HG03342 (cell line): ENCODE measurements around the gene PPL.

Experiments
- ATAC-seq: cut with Tn5 transposase; IDR thresholded peaks from one replicate; pipeline ENCODE4 v1.9.1; 2021; ENCODE audit warnings: mild to moderate bottlenecking, moderate library complexity; ENCODE audit not compliant: unreplicated experiment

PPL gene

DNA sequence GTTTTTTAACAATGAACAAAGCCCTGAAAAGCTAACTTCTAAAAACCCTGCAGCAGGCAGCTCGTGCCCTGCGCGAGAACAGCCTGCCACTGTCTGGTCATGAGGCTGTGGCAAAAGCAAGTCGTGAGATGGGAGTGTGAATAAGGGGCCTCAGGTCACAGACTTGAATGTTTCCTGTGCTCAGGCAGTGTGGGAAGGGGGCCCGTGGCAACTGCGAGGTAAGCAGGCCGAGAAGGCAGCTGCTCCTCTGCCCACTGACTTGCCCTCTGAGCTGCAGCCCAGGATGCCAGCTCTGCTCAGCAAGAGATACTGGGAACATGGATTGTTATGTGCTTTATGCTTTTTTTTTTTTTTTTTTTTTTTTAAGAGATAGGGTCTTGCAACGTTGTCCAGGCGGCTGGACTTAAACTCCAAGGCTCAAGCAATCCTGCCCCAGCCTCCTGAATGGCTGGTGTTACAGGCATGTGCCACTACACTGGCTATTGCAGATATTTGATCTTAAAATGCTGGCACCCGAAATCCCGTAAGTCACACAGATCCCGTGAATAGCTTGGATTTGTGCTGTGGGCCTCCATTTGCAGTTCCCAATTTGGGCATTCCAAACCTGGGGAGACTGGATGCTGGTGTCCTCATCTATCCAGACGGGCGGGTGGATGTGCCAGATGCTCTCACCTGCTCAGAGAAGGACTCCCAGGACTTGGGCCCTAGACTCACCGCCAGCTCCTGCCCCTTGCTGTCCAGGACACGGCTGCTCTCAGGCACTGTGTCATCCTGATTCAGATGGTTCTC is 45.7 kb downstream of the PPL start:
- ATAC-seq: no peak

DNA sequence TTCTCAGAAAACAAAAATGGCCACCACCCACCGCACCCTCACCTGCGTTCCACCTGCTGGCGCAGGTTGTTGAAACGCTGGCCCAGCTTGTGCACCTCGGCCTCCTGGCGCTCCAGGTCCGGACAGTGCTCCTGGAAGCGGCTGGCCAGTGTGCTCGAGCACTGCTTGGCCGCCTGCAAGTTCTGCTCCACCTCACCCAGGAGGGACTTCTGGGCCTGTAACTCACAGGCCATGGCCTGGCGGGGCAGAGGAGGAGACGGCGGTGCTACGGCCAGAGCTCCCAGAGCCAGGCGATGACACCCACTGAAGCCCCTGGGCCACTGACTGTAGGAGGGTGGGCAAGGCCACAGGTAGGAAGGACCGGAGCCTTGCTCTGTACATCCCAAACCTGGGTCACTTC is 46.3 kb downstream of the PPL start:
- no peak for ATAC-seq

DNA sequence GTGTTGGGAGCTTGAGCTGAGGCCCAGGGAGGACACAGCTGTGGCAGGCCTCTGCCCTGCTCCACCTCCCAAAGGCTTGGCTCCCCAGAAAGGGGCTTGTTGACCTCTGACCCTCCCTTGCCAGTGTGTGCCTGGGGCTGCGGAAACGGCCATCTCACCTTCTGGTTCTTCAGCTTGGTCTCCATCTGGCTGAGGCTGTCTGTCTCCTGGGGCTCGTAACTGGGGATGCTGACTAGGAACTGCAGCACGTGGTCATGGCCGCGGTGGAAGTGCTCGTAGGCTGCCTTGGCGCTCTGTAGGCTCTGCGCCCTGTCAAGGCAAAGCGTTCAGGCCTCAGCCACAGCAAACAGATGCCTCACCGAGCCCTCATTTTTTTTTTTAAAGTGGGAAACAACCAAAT is 46.9 kb downstream of the PPL start:
- ATAC-seq: no peak

DNA sequence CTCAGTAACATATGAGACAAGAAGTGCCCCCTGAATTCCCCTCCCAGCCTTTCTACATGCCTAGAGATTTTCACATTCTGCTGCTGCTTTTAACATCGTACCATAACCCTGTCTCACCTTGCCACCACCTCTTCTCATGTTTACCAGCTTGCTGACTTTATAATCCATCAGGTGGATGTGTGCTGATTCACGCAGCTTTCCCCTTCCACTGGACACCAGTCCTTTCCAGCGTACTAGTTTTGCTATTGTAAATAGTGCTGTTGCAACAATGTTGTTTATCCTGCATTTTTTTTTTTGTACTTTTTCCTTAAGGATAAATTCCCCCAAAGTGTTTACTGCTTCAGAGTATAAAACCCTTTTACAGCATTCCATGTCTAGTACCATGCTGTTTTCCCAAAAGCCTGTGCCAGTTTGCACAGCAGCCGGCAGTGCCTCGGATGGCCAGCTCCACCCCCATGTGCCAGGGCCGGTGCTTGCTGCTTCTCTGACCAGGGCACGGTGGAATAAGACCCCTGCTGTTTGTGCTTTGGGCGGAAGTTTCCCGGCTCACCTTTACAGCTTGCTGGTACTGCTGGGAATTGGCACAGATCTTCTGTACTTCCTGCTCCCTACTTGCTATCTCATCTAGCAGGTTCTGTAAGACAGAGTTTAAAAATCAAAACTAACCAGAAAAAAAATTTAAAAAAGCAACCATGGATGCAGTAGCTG is 48.4 kb downstream of the PPL start:
- ATAC-seq: no peak

DNA sequence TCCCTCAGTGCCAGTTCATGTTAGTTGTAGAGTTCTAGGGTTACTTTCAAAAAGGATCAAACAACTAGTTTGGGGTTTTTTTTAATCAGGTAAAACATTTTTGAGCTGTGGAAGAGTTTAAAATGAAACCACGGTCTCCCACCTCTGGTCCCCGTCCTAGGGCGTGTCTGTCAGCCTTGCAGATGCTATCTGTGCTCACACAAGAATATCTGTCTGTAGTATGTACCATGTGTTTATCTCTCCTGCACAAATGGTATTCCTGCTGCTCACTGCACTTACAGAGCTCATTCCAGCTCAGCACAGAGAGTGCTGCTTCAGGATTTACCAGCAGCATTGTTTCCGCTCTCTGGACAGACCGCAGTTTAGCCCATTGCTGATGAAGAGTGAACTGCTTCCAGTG is 50.8 kb downstream of the PPL start:
- no peak for ATAC-seq

DNA sequence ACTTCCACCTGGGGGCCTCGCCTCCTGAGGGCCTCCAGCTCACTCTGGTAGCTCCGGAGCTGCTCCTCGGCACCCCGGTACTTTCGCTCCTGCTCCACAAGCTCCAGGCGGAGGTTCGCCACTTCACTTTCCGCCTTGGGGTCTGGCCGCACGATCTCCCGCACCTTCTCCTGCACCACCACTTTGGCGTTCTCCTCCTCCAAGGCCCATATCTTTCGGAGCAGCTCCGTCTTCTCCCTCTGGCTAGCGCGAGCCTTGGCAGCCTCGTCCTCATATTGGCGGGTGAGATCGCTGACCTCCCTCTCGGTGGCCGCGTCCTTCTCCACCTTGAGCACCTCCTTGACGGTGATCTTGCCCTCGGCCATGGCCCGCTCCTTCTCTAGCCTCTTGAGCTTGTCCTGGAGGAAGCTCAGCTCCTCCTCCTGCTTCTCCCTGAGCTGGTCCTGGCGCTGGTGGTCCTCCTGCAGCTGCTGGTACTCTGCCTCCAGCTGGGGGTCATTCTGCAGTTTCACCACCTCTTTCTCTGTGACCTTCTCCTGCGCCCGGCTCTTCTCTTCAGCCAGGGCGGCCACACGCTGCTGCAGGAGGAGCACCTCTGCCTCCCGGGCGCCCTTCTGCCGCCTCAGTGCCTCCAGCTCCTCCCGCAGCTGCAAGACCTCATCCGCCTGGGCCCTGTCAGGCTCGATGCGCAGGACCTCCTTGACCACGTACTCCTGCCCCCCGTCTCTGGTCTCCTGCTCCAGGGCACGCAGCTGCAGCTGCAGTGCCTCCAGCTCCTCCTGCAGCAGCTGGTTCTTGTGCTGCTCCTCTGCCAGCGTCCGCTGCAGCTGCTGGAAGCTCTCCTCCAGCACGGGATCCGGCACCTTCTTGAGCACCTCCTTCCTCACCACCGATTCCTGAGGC is 51.7 kb downstream of the PPL start:
- ATAC-seq: no peak

DNA sequence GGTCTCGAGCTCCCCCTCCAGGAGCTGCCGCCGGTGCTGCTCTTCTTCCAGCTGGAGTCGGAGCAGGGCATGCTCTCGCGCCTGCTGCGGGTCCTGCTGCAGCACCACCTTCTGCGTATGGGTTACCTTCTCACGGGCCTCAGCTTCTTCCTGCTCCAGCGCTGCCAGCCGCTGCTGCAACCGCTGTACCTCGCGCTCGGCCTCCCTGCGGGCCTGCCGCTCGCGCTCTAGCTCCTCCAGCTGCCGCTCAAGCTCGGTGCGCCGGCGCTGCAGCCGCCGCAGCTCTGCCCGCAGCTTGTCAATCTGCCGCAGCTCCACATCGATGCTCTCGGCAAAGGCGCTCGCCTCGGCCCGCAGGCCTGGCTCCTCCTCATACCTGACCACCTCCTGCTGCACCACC is 52.7 kb downstream of the PPL start:
- ATAC-seq: no peak

DNA sequence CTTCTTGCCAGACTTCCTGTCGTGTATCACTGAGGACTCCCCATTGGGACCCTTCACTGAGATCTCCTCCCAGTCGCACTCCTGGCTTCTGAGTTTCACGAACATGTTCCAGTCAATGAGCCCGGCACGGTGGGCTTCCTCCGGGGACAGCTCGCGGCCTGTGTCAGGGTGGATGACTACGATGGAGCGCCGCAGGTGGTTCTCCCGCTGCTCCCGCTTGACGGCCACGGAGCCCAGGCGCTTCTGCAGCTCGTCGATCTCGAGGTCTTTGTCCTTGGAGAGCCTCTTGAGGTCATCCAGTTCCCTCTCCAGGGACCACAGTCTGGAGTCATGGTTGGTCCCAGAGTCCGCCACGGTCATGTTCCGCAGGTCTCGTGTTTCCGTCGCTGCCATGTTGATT is 53.4 kb downstream of the PPL start:
- no peak for ATAC-seq

DNA sequence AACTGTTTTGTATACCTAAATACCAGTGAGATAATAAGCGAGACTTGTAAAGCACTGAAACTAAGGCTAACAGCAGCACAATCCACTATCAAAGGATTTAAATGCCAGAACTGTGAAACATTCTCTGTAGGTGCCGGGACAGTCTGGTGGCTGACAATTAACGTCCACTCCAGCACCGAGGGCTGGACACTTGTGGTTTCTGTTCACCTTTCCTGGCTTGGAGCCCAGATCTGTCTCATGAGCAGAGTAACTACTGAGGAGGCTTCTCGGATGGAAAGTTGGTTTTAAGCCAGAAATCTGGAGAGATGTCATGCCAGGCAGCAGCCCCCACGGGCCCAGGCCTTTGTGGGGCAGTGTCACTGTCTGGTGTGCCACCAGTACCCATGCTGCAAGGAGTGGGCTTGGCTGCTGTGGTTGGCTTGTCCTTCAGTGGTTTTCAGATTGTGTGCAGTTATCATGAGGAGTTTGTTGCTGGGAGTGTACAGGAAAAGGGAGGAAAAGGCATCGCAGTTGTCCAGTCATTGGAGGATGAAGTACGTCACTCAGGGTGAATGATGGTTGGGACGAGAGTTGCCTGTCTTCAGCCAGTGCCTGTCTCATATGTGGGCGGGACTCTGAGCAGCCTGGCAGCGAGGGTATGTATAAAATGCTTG is 54.2 kb downstream of the PPL start:
- ATAC-seq: no peak

DNA sequence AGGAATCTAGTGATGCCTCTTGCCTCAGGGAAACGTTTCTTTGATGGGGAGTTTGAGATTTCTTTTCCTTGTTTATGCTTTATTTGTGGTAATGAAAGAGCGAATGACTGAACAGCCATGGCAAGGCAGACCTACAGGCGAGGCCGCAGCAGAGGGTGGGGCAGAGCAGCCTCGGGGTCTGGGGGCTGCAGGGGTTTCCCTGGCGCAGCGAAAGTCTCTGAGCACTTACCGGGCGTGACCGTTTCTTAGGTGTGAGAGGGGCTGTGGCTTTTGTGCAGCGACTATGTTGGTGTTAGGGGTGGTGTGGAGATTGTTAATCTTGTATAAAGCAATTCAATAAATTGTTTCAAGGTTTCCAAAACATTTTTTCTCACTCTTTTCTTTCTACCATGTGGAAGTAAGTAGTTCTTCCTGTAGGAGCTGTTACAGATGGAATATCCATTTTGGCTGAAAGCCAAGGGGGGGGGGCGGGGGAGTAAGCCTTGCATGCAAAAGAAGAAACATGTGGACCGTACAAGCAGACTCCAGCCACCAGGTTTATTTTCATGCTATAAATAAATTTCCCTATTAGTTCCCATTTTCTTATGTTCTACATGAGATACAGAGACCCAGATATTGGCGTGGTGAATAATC is 54.8 kb downstream of the PPL start:
- no peak for ATAC-seq

DNA sequence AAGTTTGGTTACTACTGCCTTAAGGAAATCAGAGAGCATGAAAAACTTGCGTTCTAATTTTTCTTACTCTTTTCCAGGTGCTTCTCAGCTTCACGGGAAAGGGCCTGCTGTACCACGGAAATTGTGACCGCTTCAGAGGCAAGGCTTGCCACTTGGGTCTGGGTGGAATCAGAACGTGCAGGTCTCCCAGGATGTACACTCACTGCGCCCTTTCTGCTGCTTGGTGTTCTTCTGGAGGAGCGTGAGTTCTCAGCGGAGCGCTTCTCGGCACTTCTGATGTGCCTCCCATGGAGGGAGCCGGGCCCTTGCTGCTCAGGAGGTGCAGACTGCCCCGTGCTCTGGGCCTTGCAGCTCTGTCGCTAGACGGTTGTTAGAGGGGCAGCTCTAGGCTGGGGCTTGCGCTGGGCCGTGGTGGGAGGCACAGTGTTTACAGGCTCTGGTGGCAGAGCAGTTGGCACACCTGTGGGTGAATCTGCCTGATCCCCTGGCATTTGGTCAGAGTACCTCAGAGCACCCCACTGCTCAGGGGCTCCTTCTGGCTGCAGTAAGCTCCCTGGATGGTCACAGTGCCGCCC is 56.9 kb downstream of the PPL start:
- ATAC-seq: no peak

DNA sequence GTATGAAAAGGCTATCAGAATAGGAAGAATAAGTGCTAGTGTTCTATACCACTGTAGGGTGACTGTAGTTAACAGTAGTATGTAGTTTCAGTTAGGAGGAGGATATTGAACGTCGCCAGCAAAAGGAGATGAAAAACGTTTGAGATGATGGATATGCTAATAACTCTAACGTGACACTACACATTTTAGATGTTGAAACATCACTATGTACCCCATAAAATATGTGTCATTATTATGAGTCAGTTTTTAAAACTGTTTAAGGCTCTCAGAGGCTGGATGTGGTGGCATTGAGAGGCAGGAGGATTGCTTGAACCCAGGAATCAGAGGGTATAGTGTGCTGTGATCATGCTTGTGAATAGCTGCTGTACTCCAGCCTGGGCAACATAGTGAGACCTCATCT is 57.9 kb downstream of the PPL start:
- no peak for ATAC-seq

DNA sequence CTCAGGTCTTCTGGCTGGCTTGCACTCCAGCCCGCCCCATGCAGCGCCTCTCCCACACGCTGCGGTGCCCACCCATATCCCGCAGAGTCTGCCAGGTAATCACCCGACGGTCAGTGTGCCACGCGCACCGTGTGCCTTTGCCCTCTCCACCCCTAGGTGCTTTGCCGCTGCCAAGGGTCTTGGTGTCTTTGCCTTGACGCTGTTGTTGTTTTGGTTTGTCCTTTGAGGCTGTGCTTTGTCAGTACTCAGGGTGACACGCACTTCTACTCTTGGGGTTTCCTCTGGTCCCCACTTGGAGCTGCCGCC is 59.6 kb downstream of the PPL start:
- ATAC-seq: no peak

DNA sequence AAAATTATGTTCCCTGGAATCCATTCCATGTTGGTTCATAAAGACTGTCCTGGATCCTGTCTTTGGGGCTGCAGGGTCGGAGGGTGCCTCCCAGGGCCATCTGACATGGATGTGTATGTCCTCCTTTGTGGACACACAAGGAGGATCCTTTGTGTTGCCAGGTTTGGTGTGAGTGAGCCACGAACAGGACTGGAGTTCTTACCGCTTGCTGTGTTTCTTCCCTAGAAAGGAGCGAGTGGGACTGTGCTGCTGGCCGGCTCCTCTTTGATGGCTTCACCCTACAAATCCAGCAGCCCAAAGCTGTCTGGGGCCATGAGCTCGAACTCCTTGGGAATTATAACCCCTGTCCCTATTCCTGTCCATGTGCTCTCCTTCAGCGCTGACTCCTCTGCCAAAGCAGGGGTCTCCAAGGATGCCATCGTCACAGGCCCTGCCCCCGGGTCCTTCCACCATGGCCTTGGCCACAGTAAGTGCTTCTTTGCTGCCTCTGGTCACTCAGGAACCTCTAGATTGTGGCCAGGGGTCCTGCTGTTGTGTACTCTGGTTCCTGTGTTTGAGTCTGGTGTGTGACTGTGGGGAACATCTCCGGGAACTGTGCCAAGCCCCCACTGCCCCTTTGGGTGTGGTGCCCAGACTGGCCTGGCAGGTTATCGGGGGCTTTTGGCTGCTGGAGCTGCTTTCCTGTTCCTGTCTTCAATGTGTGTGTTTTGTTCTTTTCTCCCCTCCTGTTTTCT is 60.1 kb downstream of the PPL start:
- ATAC-seq: no peak

DNA sequence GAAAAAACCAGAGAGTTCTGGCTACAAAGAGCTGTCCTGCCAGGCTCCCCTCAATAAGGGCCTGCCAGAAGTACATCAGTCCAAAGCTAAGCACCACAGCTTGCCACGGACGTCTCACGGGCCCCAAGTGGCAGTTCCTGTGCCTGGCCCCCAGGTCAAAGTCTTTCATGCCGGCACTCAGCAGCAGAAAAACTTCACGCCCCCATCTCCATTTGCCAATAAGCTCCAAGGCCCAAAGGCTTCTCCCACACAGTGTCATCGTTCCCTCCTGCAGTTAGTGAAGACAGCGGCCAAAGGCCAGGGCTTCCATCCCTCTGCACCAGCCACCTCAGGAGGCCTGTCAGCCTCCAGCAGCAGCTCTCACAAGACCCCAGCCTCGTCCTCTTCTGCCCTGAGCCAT is 62.3 kb downstream of the PPL start:
- ATAC-seq: no peak

DNA sequence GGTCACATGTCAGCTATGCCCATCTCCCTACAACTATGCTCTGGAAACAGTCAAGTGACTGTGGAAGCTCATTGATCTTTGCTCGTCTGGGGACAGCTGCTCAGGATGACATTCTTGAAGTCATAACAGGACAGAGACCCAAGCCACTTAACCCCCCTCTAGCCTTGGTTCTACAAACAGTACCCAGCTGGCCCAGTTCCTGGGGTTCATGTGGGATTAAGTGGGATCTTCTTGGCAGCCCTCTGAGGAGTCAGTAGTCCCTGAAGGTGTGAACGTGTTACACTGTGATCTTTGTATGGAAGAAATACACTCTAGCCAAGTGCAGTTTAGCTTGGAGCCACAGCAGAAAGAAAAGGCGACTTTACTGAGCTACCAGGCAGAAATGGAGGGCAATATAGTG is 63.9 kb downstream of the PPL start:
- ATAC-seq: no peak

DNA sequence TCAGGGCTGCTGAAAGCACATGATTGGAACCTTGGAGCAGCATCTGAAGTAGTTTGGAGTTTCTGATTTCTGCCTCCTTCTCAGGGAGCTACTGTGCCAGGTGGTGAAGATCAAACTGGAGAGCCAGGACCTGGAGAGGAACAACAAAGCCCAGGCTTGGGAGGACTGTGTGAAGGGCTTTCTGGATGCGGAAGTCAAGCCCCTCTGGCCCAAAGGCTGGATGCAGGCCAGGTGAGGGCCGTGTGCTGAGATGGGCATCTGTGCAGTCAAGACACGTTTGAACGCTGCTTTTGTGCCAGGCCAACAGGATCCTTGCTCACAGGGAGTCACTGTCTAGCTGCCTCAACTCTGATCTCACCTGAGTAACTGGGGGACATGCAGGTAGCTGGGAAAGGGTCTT is 65.9 kb downstream of the PPL start:
- ATAC-seq: no peak

DNA sequence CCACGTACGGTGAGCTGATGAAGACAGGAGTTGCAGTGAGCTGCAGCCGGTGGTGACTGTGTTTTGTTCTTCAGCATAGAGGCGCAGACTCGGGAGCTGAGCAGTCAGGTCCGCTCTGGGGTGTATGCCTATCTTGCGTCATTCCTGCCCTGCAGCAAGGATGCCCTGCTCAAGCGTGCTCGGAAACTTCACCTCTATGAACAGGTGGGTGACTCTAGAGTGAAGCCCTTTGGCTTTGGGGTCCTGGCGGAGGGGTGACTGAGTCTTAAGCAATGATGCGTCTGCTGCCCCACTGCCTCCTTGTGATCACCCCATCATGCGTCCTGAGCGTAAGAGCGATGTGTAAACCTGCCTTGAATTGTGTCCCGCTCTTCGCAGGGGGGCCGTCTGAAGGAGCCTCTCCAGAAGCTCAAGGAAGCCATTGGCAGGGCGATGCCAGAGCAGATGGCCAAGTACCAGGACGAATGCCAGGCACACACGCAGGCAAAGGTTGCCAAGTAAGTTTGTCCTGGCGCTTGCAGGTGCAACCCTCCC is 66.7 kb downstream of the PPL start:
- no peak for ATAC-seq

DNA sequence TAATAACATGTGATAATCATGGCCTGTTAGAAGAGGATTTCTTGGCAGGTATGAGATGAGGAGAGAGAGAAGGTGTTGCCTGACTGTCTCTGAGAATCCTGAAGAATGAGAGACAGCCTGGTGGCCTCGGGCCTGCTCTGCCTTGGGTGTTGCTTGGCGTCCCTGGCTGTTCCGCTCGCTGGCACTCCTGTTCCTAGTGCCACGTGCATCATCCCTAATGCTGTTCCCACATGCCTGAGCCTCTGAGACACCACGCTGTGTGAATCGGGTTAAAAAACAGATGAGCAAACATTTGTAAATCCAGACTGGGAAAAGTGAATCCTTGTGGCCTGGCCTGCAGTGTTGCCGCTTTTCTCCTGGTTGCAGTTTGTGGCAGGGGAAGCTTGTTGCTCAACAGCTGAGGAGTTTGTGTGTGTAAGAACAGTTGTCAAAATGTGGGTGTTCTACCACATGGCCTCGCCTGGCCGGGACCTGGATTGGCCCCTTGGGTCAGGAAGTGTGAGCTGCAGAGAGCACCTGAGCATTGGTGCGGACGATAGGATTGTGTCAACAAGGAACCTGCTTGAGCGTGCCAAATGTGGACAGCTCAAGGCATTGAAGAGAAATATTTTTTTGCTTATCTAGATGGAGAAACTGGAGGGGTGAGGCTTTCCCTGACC is 67.7 kb downstream of the PPL start:
- no peak for ATAC-seq
